WTC11 (cell line): ENCODE measurements around the gene RBM20. TPM values are rescaled to one million over a fixed set of nuclear protein-coding genes. Genes with fewer than 3 reads are reported as not detected.

ENCODE experiments used
- ATAC-seq: fragments of 200-7000 bp; cut with Tn5 transposase; 2 replicates; pipeline ENCODE4 v1.10.0; 2021; ENCODE audit warnings: mild to moderate bottlenecking, moderate library complexity
- CTCF ChIA-PET: fragments of 300-600 bp; sonication (Branson Sonifier 250); formaldehyde crosslinking; loops from one replicate; lab custom pipeline; 2021; ENCODE audit warnings: antibody characterized with exemption; lab: Charles Lee
- POLR2A ChIA-PET: fragments of 350-600 bp; sonication (Branson Sonifier 250); formaldehyde crosslinking; loops from one replicate; lab custom pipeline; 2021; ENCODE audit warnings: antibody characterized with exemption; lab: Charles Lee
- DNase-seq: peaks from one replicate; pipeline ENCODE4 v3.0.0; 2021; ENCODE audit warnings: low spot score
- H3K27ac Mint-ChIP-seq: 2 replicates; pipeline ENCODE4 v1.8.0; 2021; ENCODE audit warnings: mixed read lengths
- H3K27me3 Mint-ChIP-seq: 2 replicates; pipeline ENCODE4 v1.8.0; 2021; ENCODE audit warnings: low read depth, mild to moderate bottlenecking, moderate library complexity, mixed read lengths
- H3K36me3 Mint-ChIP-seq: 2 replicates; pipeline ENCODE4 v1.8.0; 2021; ENCODE audit warnings: mixed read lengths
- H3K4me1 Mint-ChIP-seq: 2 replicates; pipeline ENCODE4 v1.8.0; 2022; ENCODE audit warnings: mixed read lengths
- H3K4me3 Mint-ChIP-seq: 2 replicates; pipeline ENCODE4 v1.8.0; 2021; ENCODE audit warnings: mild to moderate bottlenecking, moderate library complexity, mixed read lengths
- H3K9me3 Mint-ChIP-seq: 2 replicates; pipeline ENCODE4 v1.8.0; 2021; ENCODE audit warnings: mixed read lengths
- AR ChIP-seq: fragments of 250-450 bp; sonication (Bioruptor Pico); IDR thresholded peaks from 2 replicates; pipeline ENCODE4 v1.9.0; 2021; ENCODE audit warnings: mild to moderate bottlenecking
- CTCF ChIP-seq: fragments of 200-600 bp; IDR thresholded peaks from 2 replicates; pipeline ENCODE4 v1.8.0; 2022; ENCODE audit warnings: antibody characterized with exemption
- ETV6 ChIP-seq: sonication (generic); formaldehyde crosslinking; IDR thresholded peaks from 2 replicates; pipeline ENCODE4 v1.8.1; 2022; ENCODE audit warnings: mild to moderate bottlenecking, missing genetic modification reagents
- HMGXB4 ChIP-seq: sonication (generic); formaldehyde crosslinking; IDR thresholded peaks from 2 replicates; pipeline ENCODE4 v1.8.1; 2023; ENCODE audit warnings: mild to moderate bottlenecking, moderate library complexity, missing genetic modification reagents
- JUN ChIP-seq: sonication (generic); formaldehyde crosslinking; IDR thresholded peaks from 2 replicates; pipeline ENCODE4 v1.8.0; 2023; ENCODE audit warnings: mild to moderate bottlenecking, missing genetic modification reagents
- MXD4 ChIP-seq: fragments of 250-450 bp; sonication (Bioruptor Pico); IDR thresholded peaks from 2 replicates; pipeline ENCODE4 v1.8.0; 2021; ENCODE audit warnings: mild to moderate bottlenecking, moderate library complexity, borderline replicate concordance
- RELA ChIP-seq: sonication (generic); formaldehyde crosslinking; IDR thresholded peaks from 2 replicates; pipeline ENCODE4 v1.8.1; 2022; ENCODE audit warnings: missing genetic modification reagents, mild to moderate bottlenecking, borderline replicate concordance
- RORB ChIP-seq: fragments of 250-450 bp; sonication (Bioruptor Pico); IDR thresholded peaks from 2 replicates; pipeline ENCODE4 v1.9.0; 2021; ENCODE audit warnings: mild to moderate bottlenecking
- USF1 ChIP-seq: sonication (generic); formaldehyde crosslinking; IDR thresholded peaks from 2 replicates; pipeline ENCODE4 v1.8.0; 2022; ENCODE audit warnings: mild to moderate bottlenecking, missing genetic modification reagents
- ZNF423 ChIP-seq: fragments of 250-450 bp; sonication (Bioruptor Pico); IDR thresholded peaks from 2 replicates; pipeline ENCODE4 v2.1.2; 2022; ENCODE audit warnings: mild to moderate bottlenecking, moderate library complexity
- total RNA-seq: library from RNA; stranded (reverse); gene quantifications from 3 replicates; pipeline ENCODE4 v1.2.3, GENCODE V29; 2021
- TF ChIP-seq, protein P1 (sequence below): fragments of 250-450 bp; sonication (Bioruptor Pico); IDR thresholded peaks from 2 replicates; pipeline ENCODE4 v1.8.0; 2021; ENCODE audit warnings: mild to moderate bottlenecking

Gene RBM20
- total RNA-seq, 1 experiment from 2014 or later, result 0.52 TPM

DNA sequence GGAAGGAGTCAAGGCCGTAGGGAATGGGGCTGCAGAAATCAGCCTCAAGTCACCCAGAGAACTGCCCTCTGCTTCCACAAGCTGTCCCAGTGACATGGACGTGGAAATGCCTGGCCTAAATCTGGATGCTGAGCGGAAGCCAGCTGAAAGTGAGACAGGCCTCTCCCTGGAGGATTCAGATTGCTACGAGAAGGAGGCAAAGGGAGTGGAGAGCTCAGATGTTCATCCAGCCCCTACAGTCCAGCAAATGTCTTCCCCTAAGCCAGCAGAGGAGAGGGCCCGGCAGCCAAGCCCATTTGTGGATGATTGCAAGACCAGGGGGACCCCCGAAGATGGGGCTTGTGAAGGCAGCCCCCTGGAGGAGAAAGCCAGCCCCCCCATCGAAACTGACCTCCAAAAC, 177.4 kb downstream of the RBM20 start:
- H3K9me3 Mint-ChIP-seq, result no peaks in the 10 kb centered on the region
- CTCF ChIA-PET, result interaction anchor here (1.4 kb wide), 1 partner anchor 51 kb away, joined by 4 read pairs; no protein-coding TSS in a partner anchor
- H3K27ac Mint-ChIP-seq, result no peak overlapping the region
- ATAC-seq (no peak), DNase-seq (no peak)
- no peak for TF ChIP-seq CTCF
- no peak for TF ChIP-seq ZNF423 (CRISPR knock-in tag)
- TF ChIP-seq JUN (CRISPR knock-in tag), result no peak
- TF ChIP-seq MXD4 (CRISPR knock-in tag), result no peak
- TF ChIP-seq, protein P1, sequence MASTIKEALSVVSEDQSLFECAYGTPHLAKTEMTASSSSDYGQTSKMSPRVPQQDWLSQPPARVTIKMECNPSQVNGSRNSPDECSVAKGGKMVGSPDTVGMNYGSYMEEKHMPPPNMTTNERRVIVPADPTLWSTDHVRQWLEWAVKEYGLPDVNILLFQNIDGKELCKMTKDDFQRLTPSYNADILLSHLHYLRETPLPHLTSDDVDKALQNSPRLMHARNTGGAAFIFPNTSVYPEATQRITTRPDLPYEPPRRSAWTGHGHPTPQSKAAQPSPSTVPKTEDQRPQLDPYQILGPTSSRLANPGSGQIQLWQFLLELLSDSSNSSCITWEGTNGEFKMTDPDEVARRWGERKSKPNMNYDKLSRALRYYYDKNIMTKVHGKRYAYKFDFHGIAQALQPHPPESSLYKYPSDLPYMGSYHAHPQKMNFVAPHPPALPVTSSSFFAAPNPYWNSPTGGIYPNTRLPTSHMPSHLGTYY (CRISPR knock-in tag), result no peak
- TF ChIP-seq RORB (CRISPR knock-in tag), result no peak
- no peak for TF ChIP-seq RELA (CRISPR knock-in tag)
- peaks cover 22% of the 10 kb centered on the region for H3K4me1 Mint-ChIP-seq
- POLR2A ChIA-PET, result interaction anchor here (2.4 kb wide), 1 partner anchor 97 kb away, joined by 6 read pairs; the partner anchor contains the start of genes BBIP1 and SHOC2
- H3K27me3 Mint-ChIP-seq, result no peaks in the 10 kb centered on the region
- no peak overlapping the region for H3K4me3 Mint-ChIP-seq
- H3K36me3 Mint-ChIP-seq, result no peaks in the 10 kb centered on the region

DNA sequence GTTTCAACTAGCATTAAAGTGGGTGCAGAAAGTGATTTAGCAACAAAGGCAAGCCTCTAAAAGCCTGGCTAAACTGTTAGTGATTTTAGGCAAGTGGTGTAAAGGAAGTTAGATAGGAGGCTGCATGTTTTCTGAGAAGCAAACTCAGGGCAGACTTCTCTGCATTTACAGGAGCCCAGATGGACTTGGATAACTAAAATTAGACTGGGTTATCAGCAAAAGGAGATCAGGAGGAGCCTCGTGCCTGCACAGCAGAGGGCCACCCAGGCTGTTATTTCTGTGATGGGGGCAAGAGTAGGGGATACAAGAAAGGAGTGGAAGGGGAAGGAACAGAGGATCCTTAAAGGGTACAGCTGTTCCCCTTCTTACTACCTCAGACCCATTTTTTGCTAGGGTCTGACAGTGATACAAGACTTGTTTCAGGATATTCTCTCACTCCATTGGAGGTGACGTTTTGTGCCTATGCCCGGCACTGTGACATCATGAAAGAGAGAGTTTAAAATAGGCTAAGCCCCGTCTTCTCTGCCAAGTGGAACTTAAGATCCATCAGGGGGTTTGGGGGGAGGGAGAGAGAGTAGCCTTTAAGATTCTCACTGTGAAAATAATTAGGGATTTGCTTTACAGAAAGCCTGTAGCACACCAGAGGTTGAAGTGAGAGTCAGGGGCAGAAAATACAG, 178.0 kb downstream of the RBM20 start:
- DNase-seq (no peak), ATAC-seq (no peak)
- Mint-ChIP-seq H3K9me3 (no peaks in the 10 kb centered on the region), H3K4me3 (no peak overlapping the region), H3K27ac (no peak overlapping the region), H3K4me1 (peaks cover 22% of the 10 kb centered on the region), H3K36me3 (no peaks in the 10 kb centered on the region), H3K27me3 (no peaks in the 10 kb centered on the region)
- TF ChIP-seq HMGXB4 (CRISPR knock-in tag) (no peak), AR (CRISPR knock-in tag) (no peak), USF1 (CRISPR knock-in tag) (no peak), ETV6 (no peak)
- POLR2A ChIA-PET, result interaction anchor here (1.0 to 2.4 kb wide), 2 partner anchors 49 to 97 kb away, joined by 4 to 6 read pairs; partner anchors contain the start of genes BBIP1, PDCD4 and SHOC2
- CTCF ChIA-PET, result interaction anchor here (0.9 to 1.6 kb wide), 5 partner anchors 18 to 254 kb away, joined by 3 to 6 read pairs (median 4); no protein-coding TSS in a partner anchor
